Stimulated activated CD8-positive, alpha-beta memory T cell treated with anti-CD3 and anti-CD28 coated beads, Interleukin-2, amount 100 ng/mL, for 1 hour (primary cell): Measurements from ENCODE around the gene SLC29A2.

ENCODE experiments used
- DNase-seq, 2 donors: peaks; one replicate each; pipeline ENCODE4 v3.0.0-alpha.2; 2020; ENCODE audit warnings: low read depth in 2 of 2

The SLC29A2 gene

GRCh38 chr11:66349084-66349386 lies 22.5 kb downstream of the SLC29A2 start:
- DNase-seq = no peak

- peak; percentile 59 to 71 for DNase-seq
Observed at GRCh38 chr11:66347425-66348276, 23.9 kb downstream of the SLC29A2 start, which contains the start of gene B4GAT1. B4GAT1 (minus strand) TSS chr11:66347629; CDS start chr11:66347545, 84 bp downstream.

DNA sequence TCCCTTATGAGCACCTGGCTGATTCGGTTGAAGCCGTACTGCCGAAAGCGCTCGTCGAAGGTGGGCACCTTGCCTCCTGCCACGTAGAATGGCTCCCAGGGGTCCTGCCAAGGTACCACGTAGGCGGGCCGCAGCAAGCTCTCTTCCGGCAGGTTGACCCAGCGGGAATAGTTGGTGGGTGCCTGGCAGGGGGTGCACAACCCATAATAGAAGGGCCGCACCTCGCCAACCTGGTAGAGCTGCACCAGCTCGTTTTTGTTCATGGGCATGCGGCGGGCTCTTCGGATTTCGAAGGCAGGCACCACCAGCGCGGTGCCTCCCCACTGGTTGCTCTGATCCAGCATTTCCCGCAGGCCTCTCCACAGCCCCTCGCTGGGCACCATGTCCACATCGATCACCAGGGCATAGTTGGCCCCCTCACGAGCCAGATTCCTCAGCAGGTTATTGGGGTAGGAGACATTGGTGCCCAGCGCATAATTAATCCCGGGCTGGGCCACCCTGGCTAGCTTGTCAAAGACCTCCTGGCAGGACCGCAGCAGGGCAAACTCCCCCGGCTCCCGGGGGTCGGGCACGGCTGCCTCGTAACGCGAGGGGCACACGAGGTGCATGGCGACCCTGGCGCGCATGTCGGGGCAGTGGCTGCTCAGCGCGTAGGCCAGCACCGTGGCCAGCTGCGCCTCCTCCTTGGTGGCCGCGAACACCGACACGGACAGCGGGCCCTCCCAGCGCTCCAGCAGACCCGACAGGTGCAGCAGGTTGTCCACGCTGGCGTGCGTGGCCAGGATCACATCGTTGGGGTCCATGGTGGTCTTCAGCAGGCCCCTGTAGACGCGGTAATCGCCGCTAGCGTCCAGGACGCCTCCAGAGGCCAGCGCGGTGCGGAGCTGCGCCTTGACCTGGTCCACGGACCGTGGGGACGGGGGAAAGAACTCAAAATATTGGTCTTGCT lies 24.8 kb downstream of the SLC29A2 start:
- no peak for DNase-seq

GRCh38 chr11:66345316-66345649 lies 26.3 kb downstream of the SLC29A2 start:
- no peak for DNase-seq

DNA sequence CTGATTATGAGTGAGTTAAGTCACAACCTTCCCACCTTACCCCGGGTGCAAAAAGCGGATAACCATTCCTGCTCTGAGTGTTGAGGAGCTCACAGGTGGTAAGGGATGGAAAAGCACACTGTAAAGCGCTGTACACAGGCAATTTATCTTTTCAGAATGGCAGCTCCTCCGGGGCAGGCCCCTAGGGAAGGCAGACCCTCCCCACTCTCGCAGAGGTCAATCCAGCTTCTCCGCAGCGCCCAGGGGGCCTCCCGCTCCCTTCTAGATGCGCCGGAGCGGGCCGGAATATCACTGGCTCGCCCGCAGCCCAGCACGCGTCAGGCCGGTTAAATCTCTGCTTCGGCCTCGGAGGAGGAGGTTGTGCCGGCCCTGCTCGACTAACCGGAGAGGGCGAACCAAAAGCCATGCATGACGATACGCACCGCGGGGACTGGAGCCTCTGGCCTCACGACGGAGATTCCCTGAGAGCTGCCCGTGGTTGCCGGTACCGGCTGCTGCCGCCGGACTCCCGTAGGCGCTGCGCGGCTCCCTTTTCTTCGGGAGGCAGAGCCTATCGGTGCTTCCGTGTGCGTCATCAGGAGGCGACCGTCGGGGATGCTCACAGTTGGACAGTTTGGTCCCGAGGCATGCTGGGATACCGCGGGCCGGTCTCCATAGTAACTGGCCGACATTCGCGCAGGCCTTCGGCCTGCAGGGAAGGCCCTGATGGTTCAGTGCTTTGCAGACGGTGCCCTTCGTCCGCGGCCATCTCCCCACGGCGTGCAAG lies 26.8 kb downstream of the SLC29A2 start, which contains the start of gene BRMS1:
Gene BRMS1, minus strand, starts transcription at position 555 of the 766 bp plus-strand sequence. CDS start 2,870 bp downstream, outside the sequence.
- DNase-seq = peak; percentile 91 to 93

- no peak for DNase-seq
Observed at GRCh38 chr11:66343176-66343575, 28.4 kb downstream of the SLC29A2 start.

GRCh38 chr11:66341502-66342126 lies 29.9 kb downstream of the SLC29A2 start:
- no peak for DNase-seq

DNA sequence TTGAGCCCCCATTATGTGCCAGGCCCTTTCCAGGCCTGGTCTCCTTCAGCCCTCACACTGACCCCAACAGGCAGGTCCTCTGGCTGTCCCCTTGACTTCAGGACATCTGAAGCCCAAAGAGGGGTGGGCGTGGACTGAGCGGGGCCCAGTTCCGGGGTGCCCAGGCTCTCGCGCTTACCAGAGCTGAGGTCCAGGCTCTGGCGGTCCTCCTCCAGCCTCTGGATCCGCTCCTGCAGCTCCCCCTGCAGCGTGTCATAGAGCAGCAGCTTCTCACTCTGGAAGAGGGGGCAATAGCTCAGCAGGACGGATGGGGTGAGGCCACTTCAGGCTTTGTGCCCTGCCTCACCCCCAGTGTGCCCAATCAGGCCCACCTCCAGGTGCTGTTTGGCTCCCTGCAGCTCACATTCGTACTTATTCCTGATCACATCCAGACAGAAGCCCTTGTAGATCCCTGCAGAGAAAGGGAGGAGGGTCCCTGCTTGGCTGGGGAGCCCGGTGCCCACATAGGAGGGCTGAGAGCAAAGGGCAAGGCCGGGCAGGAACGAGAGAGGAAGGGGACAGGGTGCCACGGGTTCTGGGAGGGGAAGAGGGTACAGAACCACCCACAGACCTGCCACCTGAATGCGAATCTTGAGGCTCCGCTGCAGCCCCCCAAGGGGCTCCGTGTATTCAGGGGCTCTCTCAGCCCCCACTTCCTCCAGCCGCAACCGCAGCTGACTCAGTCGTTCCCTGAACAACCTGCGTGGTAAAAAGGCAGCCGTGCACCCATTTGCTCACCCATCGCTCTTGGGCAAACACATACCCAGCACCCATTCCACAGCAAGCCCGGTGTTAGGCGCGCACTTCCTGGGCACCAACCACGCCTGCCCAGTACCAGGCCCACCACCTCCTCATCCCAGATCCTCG lies 30.7 kb downstream of the SLC29A2 start:
- no peak for DNase-seq

- DNase-seq = no peak
Observed at GRCh38 chr11:66339686-66340483, 31.7 kb downstream of the SLC29A2 start.

- no peak for DNase-seq
Observed at GRCh38 chr11:66339162-66339675, 32.3 kb downstream of the SLC29A2 start.

DNA sequence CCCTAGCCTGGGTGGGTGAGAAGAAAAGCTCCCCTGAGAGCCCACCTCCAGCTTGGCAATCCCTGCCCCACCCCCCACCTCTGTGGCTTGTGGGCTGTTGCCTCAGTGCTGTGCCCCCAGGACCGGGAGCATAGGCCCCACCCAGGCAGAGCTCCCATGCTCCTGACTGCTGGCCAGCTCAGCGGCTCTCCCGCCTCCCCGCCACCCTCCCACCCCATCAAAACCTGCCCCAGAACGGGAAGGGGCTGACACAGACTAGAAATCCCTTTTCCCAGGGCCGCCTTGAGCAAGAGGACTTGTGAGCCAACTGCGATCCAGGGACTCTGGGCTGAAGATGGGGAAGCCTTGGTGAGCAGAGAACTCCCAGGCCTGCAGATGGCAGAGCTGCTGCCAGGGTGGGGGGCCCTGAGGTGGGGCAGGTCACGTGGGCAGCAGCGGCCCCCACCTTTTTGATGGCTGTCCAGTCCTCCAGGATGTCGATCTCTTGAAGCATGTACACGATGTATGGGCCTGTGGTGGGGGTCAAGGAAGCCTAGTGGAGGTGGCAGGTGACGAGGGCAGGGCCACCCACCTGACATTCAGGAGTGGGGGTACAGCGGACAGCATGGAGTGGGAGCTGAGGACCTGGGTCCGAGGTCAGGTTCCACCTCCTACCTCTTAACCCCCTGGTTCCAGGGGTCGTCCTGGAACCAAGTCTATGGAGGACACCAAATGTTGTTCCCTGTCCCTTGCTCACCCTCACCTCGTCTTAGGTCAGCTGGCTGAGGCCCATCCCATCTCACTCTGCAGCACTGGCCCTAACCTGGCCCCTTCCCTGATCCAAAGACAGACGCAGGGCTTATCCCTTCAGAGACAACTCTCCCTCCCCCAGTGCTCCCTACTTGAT lies 33.0 kb downstream of the SLC29A2 start:
- DNase-seq = no peak

DNA sequence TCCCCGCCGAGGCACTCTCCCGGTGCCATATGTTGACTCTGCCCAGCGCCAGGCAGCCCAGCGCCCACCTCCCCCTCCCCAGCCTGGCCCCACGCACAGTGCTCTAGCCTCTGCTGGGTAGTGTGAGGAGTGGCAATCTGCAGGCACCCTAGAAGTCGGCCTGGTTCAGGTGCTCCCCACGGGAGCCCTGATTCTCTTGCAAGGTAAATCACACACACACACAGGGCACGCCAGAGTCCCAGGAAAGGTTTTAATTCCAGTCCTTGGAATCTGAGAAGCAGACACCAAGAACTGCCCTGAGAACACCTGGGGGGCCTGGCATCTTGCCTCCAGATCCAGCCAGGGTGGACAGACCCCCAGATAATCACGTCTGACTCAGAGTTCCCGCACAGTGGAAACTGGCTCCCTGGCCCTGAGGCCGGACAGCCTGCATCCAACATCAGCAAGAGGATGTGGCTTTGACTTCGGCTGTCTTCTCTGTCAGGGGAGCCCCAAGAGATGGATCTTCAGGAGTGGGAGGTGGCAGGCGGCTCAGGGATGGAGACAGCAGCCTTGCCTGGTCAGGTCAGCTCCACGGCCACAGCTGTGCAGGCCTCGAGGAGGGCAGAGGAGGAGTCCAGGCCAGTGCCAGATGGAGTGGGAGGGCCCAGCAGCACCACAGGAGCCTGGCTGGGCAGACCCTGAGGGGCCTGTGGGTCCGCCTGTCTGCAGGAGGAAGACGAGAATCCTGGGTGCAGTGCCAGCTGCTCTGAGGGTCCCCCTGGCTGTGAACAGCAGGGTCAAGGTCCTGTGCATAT lies 34.3 kb downstream of the SLC29A2 start:
- DNase-seq = no peak

DNA sequence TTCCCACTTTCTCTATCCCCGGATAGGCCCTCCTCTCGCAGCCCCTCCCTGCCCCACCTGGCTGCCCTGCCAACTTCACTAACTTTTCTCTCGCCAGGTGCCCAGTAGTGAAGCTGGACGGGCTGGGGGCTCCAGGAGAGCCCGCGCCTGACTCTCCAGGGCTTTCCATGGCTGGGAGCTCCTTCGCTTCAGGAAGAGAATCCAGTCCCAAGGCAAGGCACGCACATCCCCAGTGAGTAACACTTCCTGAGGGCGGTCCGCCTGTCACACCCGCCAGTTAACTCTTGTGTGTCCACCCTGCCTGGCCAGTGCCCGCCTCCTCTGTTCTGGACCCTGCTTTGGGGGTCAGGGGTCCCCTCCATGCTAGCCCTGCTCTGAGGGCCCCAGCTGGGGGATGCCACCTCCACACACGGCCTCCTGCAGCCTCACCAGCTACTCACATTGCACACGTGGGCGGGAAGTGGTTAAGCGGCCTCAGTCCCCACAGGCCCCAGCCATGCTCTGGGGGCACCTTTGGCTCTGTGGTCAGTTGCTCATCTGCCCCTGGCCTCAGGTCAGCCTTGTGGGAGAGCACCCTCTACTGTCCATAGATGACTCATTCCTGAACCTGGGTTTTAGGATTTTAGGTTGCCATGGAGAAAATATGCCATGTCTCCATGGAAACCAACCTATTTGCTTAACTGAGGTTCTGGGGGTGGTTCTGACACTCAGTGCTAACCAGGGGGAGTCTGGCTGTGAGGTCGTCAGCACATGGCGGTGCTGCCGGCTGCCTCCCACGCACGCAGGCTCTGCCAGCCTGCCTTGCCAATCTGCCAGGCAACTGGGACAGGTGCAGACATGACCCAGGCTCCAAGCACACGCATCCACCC lies 35.1 kb downstream of the SLC29A2 start, which contains the start of gene RIN1:
Gene RIN1, minus strand, starts transcription at position 201 of the 869 bp plus-strand sequence. Its CDS starts 32 bp downstream, at position 169.
- no peak for DNase-seq

GRCh38 chr11:66335531-66336233 lies 35.9 kb downstream of the SLC29A2 start:
- DNase-seq = no peak

- no peak for DNase-seq
Observed at GRCh38 chr11:66334605-66335442, 36.7 kb downstream of the SLC29A2 start.
